GM21360 (cell line): ENCODE data around the gene ZNF654.

Source experiments
- ATAC-seq: cut with Tn5 transposase; IDR thresholded peaks from one replicate; pipeline ENCODE4 v1.9.1; 2021; ENCODE audit warnings: mild to moderate bottlenecking, moderate library complexity; ENCODE audit not compliant: unreplicated experiment

Gene ZNF654

GRCh38 chr3:88191872-88192409, 132.9 kb downstream of the ZNF654 start:
- ATAC-seq, result no peak

DNA sequence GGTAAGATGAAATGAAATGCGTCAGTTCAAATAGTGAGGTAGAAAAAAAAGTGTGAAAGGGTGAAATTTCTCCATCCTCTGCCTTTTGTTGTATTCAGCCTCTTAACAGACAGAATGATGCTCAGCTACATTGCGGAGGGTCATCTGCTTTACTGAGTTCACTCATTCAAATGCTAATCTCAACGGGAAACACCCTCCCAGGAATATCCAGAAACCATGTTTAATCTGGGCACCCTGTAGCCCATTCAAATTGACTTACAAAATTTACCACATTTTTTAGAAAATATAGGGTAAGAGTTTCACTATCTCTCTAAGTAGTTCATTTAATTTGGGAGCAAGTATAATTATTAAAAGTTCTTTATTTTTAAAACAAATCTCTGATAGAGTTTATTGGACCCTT, 133.6 kb downstream of the ZNF654 start:
- ATAC-seq, result no peak
